GM19455 (cell line): ENCODE data around the gene GPR15.
A peak's percentile ranks its signal among the peaks of the same experiment; 100 is the strongest.
"Not testable (repeated sequence)": the region's sequence is repeated elsewhere in the genome, so short reads cannot be mapped to it uniquely, and the experiment has no call there.

Experiments used
- ATAC-seq: cut with Tn5 transposase; IDR thresholded peaks from one replicate; pipeline ENCODE4 v1.9.1; 2021; ENCODE audit not compliant: unreplicated experiment

The GPR15 gene

GRCh38 chr3:98556164-98557130 is 24.7 kb downstream of the GPR15 start:
- peak; percentile 77 for ATAC-seq

- no peak for ATAC-seq
These were observed 25.7 kb downstream of the GPR15 start for GRCh38 chr3:98557324-98558010.

GRCh38 chr3:98558100-98558827 is 26.5 kb downstream of the GPR15 start:
- no peak for ATAC-seq

GRCh38 chr3:98559769-98560168 is 28.0 kb downstream of the GPR15 start:
- not testable (repeated sequence) for ATAC-seq

- ATAC-seq, result no peak
These were observed 29.1 kb downstream of the GPR15 start for GRCh38 chr3:98560911-98561310.

- no peak for ATAC-seq
These were observed 30.1 kb downstream of the GPR15 start for GRCh38 chr3:98561727-98562521.

- ATAC-seq, result peak; percentile 64
These were observed 32.0 kb downstream of the GPR15 start for GRCh38 chr3:98563661-98564281.

- peak; percentile 9 for ATAC-seq
These were observed 32.7 kb downstream of the GPR15 start for GRCh38 chr3:98564282-98565005.

GRCh38 chr3:98565237-98565643 is 33.5 kb downstream of the GPR15 start:
- ATAC-seq, result no peak

GRCh38 chr3:98565843-98566242 is 34.1 kb downstream of the GPR15 start:
- ATAC-seq, result no peak

GRCh38 chr3:98567666-98568270 is 36.0 kb downstream of the GPR15 start:
- no peak for ATAC-seq

GRCh38 chr3:98568402-98568801 is 36.6 kb downstream of the GPR15 start:
- ATAC-seq, result no peak

- peak; percentile 67 for ATAC-seq
These were observed 41.5 kb downstream of the GPR15 start for GRCh38 chr3:98573181-98573728.

GRCh38 chr3:98574132-98574531 is 42.4 kb downstream of the GPR15 start:
- no peak for ATAC-seq

- ATAC-seq, result no peak
These were observed 45.6 kb downstream of the GPR15 start for GRCh38 chr3:98577178-98577895.

- ATAC-seq, result no peak
These were observed 48.9 kb downstream of the GPR15 start for GRCh38 chr3:98580401-98581386.

GRCh38 chr3:98581474-98581873 is 49.7 kb downstream of the GPR15 start:
- ATAC-seq, result no peak
